Esophagus muscularis mucosa (tissue), 4 donors: ENCODE results near the gene CNN2. TPM values are rescaled to one million over a fixed set of nuclear protein-coding genes. Genes with fewer than 3 reads are reported as not detected.
A peak's percentile ranks its signal among the peaks of the same experiment; 100 is the strongest.
"Not testable (repeated sequence)": the region's sequence is repeated elsewhere in the genome, so short reads cannot be mapped to it uniquely, and the experiment has no call there.

Experiments
- DNase-seq: peaks from one replicate; pipeline ENCODE4 v3.0.0-alpha.2; 2017; ENCODE audit errors: extremely low spot score
- H3K27ac ChIP-seq, 4 donors: fragments of 200-600 bp; sonication (generic); replicated peaks in 1 of 4; 1 replicate in 3 of 4; 2 replicates in 1 of 4; pipeline ENCODE4 v1.5.1; 2016 to 2019; ENCODE audit warnings: mild to moderate bottlenecking in 1 of 4
- H3K27me3 ChIP-seq, 4 donors: fragments of 200-600 bp; sonication (generic); one replicate each; pipeline versions ENCODE4 v1.5.1 to v1.6.0; 2016 to 2019
- H3K36me3 ChIP-seq, 4 donors: fragments of 200-600 bp; sonication (generic); one replicate each; pipeline ENCODE4 v1.5.1; 2016 to 2019
- H3K4me1 ChIP-seq, 4 donors: fragments of 200-600 bp; sonication (generic); one replicate each; pipeline ENCODE4 v1.5.1; 2016 to 2019
- H3K4me3 ChIP-seq, 4 donors: fragments of 200-600 bp; sonication (generic); 1 replicate in 2 of 4; 2 replicates in 2 of 4; pipeline ENCODE4 v1.5.1; 2016 to 2019; ENCODE audit warnings: mild to moderate bottlenecking in 4 of 4, moderate library complexity in 1 of 4
- H3K9me3 ChIP-seq, 4 donors: fragments of 200-600 bp; sonication (generic); 1 replicate in 3 of 4; 2 replicates in 1 of 4; pipeline ENCODE4 v1.5.1; 2016 to 2019
- CTCF ChIP-seq, 3 experiments: fragments of 200-600 bp in 2 of 3; fragments of 450-650 bp in 1 of 3; sonication (generic) in 2 of 3; IDR thresholded peaks; one replicate each; pipeline ENCODE4 v1.5.1; 2017 to 2019; ENCODE audit warnings: antibody characterized with exemption in 3 of 3, mild to moderate bottlenecking in 2 of 3, moderate library complexity in 1 of 3
- EP300 ChIP-seq: sonication (generic); formaldehyde crosslinking; IDR thresholded peaks from one replicate; pipeline ENCODE4 v1.6.1; 2017; ENCODE audit warnings: antibody characterized with exemption
- POLR2A ChIP-seq: fragments of 450-650 bp; IDR thresholded peaks from one replicate; pipeline ENCODE4 v1.6.1; 2017; ENCODE audit warnings: antibody characterized with exemption, moderate library complexity, mild to moderate bottlenecking, low read depth
- POLR2AphosphoS5 ChIP-seq, 2 donors: sonication (generic); formaldehyde crosslinking; IDR thresholded peaks; one replicate each; pipeline ENCODE4 v1.6.1; 2017; ENCODE audit warnings: antibody characterized with exemption in 2 of 2
- WGBS: methylation state at CpG from one replicate; pipeline ENCODE4 v1.1.5; 2018; 5-methylcytosine and 5-hydroxymethylcytosine counted together
- intact Hi-C: fragments of 100-400 bp; cut with DNase I; formaldehyde crosslinking; loops from one replicate; pipeline ENCODE4 v1.15.1; 2023
- total RNA-seq, 4 donors: library from RNA; depleted of rRNA; stranded (reverse); fragments of >200 nt; gene quantifications; one replicate each; pipeline versions ENCODE4 v1.1.0 to v1.2.1, GENCODE V29; 2016

CNN2 gene
- total RNA-seq, 4 donors from 2014 or later = 47.3 to 98.1 (median 81.3) TPM

DNA sequence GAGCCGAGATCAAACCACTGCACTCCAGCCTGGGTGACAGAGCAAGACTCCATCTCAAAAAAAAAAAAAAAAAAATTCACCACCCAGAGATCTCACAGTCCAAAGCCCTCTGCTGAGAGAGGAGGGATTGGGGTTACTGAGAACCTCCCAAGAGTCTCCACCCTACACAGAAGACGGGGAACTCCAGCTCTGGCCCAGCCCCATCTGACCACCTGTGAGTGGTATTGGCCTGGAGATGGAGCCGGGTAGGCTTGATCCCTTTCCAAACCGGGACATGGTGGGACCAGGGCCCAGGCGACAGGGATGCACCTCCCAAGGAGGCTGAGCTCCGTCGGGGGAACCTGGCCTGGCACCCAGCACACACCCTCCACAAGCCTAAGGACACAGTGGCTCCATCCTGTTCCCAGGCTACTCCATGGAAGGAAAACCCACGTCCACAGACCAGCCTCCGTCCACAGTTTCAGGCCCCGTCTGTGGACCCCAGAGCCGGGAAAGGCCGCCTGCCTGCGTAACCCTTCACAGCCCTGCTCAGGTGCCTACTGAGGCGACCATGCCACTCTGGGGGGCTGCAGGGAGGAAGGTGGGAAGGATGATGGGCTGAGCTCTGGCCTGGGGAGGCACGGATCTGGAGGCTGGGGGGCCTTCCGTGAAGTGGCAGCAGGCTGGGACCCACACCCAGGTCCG, 7.3 kb upstream of the CNN2 start:
- TF ChIP-seq POLR2A = no peak
- TF ChIP-seq POLR2AphosphoS5 (IDR thresholded peaks at IDR 0.05) = no peak
- no peak for TF ChIP-seq EP300
- TF ChIP-seq CTCF (IDR thresholded peaks at IDR 0.05) = no peak

GRCh38 chr19:1019616-1019961, 6.8 kb upstream of the CNN2 start:
- Histone ChIP-seq H3K9me3 (no peaks in the 10 kb centered on the region), H3K4me3 (peak overlapping the region; percentile 84 to 96 (median 89)), H3K36me3 (peaks cover 0 to 6% (median 5%) of the 10 kb centered on the region in 4 donors), H3K27me3 (no peaks in the 10 kb centered on the region), H3K27ac (peak overlapping the region in 3 of 4 donors; percentile 97), H3K4me1 (peaks cover 70 to 82% (median 79%) of the 10 kb centered on the region in 4 donors)
- no peak for DNase-seq
- no peak for TF ChIP-seq EP300
- no peak for TF ChIP-seq CTCF (IDR thresholded peaks at IDR 0.05)
- no peak for TF ChIP-seq POLR2A
- TF ChIP-seq POLR2AphosphoS5 (IDR thresholded peaks at IDR 0.05) = no peak
- no CpG with 5 or more reads among the region's 18 CpGs for WGBS
- intact Hi-C loops = no loop called here

More for the DNA sequence above, 7.3 kb upstream of the CNN2 start:
- intact Hi-C loops = no loop called here
- H3K27me3 ChIP-seq = no peaks in the 10 kb centered on the region
- peaks cover under 1 to 11% (median 10%) of the 10 kb centered on the region in 4 donors for H3K36me3 ChIP-seq
- 35% methylated on average over 8 of the region's 17 CpGs for WGBS
- peaks cover 70 to 85% (median 82%) of the 10 kb centered on the region in 4 donors for H3K4me1 ChIP-seq
- DNase-seq = no peak
- H3K27ac ChIP-seq = peak overlapping the region in 2 of 4 donors; percentile 97
- H3K9me3 ChIP-seq = no peaks in the 10 kb centered on the region
- H3K4me3 ChIP-seq = peak overlapping the region; percentile 84 to 96 (median 89)

DNA sequence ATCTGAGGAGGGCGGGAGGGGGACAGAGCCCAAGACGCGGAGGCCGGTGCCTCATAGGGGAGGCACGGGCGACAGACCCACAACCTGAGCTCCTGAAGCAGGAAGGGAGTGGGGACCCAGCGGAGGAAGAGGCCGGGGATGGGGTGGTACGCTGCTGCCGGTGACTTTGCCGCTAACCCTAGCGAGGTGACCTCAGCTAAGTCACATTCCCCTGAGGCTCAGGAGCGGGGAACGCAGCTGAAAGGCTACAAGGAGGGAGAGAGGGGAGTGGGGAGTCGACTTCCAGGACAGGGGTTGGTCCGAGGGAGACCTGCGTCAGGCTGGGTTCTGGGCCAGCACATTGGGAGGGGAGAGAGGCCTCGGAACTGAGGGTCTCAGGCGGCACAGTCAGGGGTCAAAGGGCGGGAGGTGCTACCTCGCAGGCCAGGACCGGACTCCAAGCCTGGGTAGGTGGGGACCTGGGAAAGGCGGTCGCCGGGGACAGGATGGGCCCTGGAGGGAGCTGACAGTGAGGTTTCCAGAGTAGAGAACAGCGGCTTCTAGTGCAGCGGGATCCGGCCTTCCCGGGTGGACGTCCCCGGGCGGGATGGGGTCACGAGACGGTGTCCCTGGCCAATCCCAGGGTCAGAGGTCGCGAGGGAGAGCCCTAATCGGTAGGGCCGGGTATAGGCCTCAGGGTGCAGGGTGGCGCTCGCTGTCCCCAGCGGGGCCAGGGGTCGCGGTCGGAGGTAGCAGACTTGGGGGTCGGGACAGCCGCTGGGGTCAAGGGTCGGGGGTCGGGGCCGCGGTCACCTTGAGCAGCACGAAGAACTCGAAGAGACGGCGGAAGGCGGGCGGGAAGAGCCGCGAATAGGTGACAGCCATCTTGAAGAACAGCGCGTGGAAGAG, 6.2 kb upstream of the CNN2 start:
- WGBS = 1% methylated on average over 37 of the region's 60 CpGs
- DNase-seq = no peak
- Histone ChIP-seq H3K27ac (peak overlapping the region; percentile 95 to 97 (median 97)), H3K4me1 (peaks cover 64 to 77% (median 72%) of the 10 kb centered on the region in 4 donors), H3K36me3 (peaks cover 0 to 2% (median 0%) of the 10 kb centered on the region in 4 donors), H3K9me3 (no peaks in the 10 kb centered on the region), H3K4me3 (peak overlapping the region; percentile 84 to 96 (median 89)), H3K27me3 (no peaks in the 10 kb centered on the region)
- intact Hi-C loops = loop anchor here (5.0 kb wide), 1 partner anchor 82 kb away; the partner anchor contains the start of gene GPX4
- no peak for TF ChIP-seq POLR2AphosphoS5 (IDR thresholded peaks at IDR 0.05)
- no peak for TF ChIP-seq EP300
- no peak for TF ChIP-seq CTCF (IDR thresholded peaks at IDR 0.05)
- TF ChIP-seq POLR2A = no peak

DNA sequence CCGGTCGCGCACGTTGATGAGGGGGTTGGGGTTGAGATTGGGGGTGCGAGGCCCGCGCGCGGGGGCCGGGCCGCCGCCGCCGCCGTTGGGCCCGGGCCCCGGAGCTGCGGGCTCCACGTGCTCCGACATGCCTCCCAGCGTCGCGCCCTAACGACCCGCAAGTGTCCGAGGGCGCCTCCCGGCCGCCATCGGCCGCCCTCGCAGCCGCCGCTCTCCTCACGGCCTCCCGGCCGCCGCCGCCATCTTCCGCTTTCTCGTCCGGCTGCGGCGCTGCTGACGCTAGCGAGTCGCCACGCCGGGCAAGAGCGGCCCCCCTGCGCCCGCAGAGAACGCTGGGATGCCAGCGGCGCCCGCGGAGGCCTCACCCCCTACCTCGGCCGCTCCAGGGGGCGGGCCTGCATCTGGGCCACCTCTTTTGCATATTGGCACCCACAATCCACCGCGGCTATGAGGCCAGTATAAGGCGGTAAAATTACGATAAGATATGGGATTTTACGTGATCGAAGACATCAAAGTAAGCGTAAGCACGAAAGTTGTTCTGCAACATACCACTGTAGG, 5.5 kb upstream of the CNN2 start, which contains the start of gene TMEM259:
Gene TMEM259, minus strand, starts transcription at position 256 of the 558 bp plus-strand sequence. Its CDS starts 127 bp downstream, at position 129.
- WGBS = 2% methylated on average over 25 of the region's 68 CpGs
- H3K27me3 ChIP-seq = no peaks in the 10 kb centered on the region
- TF ChIP-seq POLR2A = no peak
- TF ChIP-seq CTCF (IDR thresholded peaks at IDR 0.05) = no peak
- TF ChIP-seq POLR2AphosphoS5 (IDR thresholded peaks at IDR 0.05) = peak in 1 of 2 donors; percentile 97
- TF ChIP-seq EP300 = no peak
- H3K9me3 ChIP-seq = no peaks in the 10 kb centered on the region
- H3K4me3 ChIP-seq = peak within 1 kb of the TSS; percentile 84 to 96 (median 89)
- DNase-seq = peak; percentile 98
- H3K27ac ChIP-seq = peak within 1 kb of the TSS; percentile 95 to 97 (median 97)
- H3K36me3 ChIP-seq = peaks cover 0 to 2% (median 0%) of the 10 kb centered on the region in 4 donors
- H3K4me1 ChIP-seq = peaks cover 59 to 77% (median 71%) of the 10 kb centered on the region in 4 donors
- intact Hi-C loops = loop anchor here (5.0 kb wide), 1 partner anchor 81 kb away; the partner anchor contains the start of gene GPX4

DNA sequence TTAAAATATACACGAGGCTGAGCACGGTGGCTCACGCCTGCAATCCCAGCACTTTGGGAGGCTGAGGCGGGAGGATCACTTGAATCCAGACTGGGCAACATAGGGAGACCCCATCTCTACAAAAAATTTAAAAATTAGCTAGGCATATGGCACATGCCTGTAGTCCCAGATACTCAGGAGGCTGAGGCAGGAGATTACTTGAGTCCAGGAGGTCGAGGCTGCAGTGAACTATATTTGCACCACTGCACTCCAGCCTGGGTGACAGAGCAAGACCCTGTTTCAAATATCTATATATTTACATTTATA, 2.6 kb upstream of the CNN2 start:
- not testable (repeated sequence) for H3K9me3 ChIP-seq, H3K36me3 ChIP-seq, H3K27me3 ChIP-seq, H3K4me3 ChIP-seq, DNase-seq
- WGBS = 80% methylated on average over 5 of the region's 5 CpGs
- intact Hi-C loops = loop anchor here (5.0 kb wide), 1 partner anchor 78 kb away; the partner anchor contains the start of gene GPX4
- Histone ChIP-seq H3K4me1 (peaks cover 40 to 75% (median 69%) of the 10 kb centered on the region in 4 donors), H3K27ac (peak overlapping the region; percentile 53 to 97 (median 96))

DNA sequence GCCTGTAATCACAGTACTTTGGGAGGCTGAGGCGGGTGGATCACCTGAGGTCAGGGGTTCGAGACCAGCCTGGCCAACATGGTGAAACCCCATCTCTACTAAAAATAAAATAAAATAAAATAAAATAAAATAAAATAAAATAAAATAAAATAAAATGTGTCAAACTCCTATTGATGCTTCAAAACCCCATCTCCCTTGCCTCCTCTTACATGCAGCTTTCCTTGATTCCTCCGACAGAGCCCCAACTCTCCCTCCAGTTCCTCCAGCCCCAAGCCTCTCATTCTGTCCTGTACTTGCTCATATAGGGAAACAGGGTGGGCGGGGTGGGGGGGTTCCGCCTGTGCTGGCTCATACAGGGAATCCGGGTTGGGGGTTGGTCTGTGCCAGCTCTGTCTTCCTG, 1.3 kb upstream of the CNN2 start:
- H3K4me1 ChIP-seq = peaks cover 35 to 73% (median 69%) of the 10 kb centered on the region in 4 donors
- WGBS = 86% methylated on average over 6 of the region's 6 CpGs
- H3K4me3 ChIP-seq, H3K9me3 ChIP-seq, H3K36me3 ChIP-seq, DNase-seq, H3K27me3 ChIP-seq, intact Hi-C loops: not testable (repeated sequence)
- peak overlapping the region; percentile 96 to 100 (median 98) for H3K27ac ChIP-seq
